GM12878 (cell line): ENCODE measurements around the gene CSPG5. TPM values are rescaled to one million over a fixed set of nuclear protein-coding genes. Genes with fewer than 3 reads are reported as not detected.

Experiments
- MYB ChIP-seq: fragments of 150-350 bp; IDR thresholded peaks from 2 replicates; pipeline ENCODE4 v1.6.1; 2014; ENCODE audit warnings: mild to moderate bottlenecking, low read depth, low read length, borderline replicate concordance
- MYC ChIP-seq: IDR thresholded peaks from 2 replicates; pipeline ENCODE4 v1.6.1; 2011; ENCODE audit warnings: mild to moderate bottlenecking, low read length, moderate library complexity, inconsistent platforms; ENCODE audit not compliant: insufficient read depth, insufficient replicate concordance, insufficient read length, severe bottlenecking
- NFXL1 ChIP-seq: fragments of 450-650 bp; IDR thresholded peaks from 2 replicates; pipeline ENCODE4 v1.6.1; 2017; ENCODE audit warnings: antibody characterized with exemption, mild to moderate bottlenecking, borderline replicate concordance
- RFX5 ChIP-seq: IDR thresholded peaks from 2 replicates; pipeline ENCODE4 v1.6.1; 2011; ENCODE audit warnings: low read depth, low read length, improper control_type of control experiment
- RUNX3 ChIP-seq: IDR thresholded peaks from 2 replicates; pipeline ENCODE4 v1.6.1; 2012; ENCODE audit warnings: low read length, inconsistent platforms
- TARDBP ChIP-seq: IDR thresholded peaks from 2 replicates; pipeline ENCODE4 v1.6.1; 2016; ENCODE audit warnings: borderline replicate concordance
- ZBED1 ChIP-seq: IDR thresholded peaks from 2 replicates; pipeline ENCODE4 v1.6.1; 2016; ENCODE audit warnings: borderline replicate concordance
- polyA plus RNA-seq, 11 experiments: library from polyadenylated mRNA; depleted of rRNA in 4 of 11; unstranded in 6 of 11; stranded (reverse) in 5 of 11; fragments of >200 nt; fragmentation: Nextera tagmentation in 4 of 11; fragmentation: Illumina TruSeq in 1 of 11; extraction: Ambion mirVana in 4 of 11; extraction: Trizol in 1 of 11; gene quantifications; 1 replicate in 1 of 11; 2 replicates in 10 of 11; pipeline versions ENCODE4 v1.2.1 to v1.2.3, GENCODE V29; 2011 to 2016; ENCODE audit warnings: inconsistent platforms in 2 of 11, missing spikeins in 2 of 11, low read depth in 1 of 11
- total RNA-seq, 4 experiments: library from RNA; depleted of rRNA in 3 of 4; stranded (reverse); fragments of >200 nt in 3 of 4; fragmentation: Illumina TruSeq in 1 of 4; extraction: Trizol in 1 of 4; gene quantifications; 2 replicates each; pipeline versions ENCODE4 v1.2.1 to v1.2.3, GENCODE V29; 2013 to 2021
- TF ChIP-seq, protein P1 (sequence below): fragments of 450-650 bp; formaldehyde crosslinking; IDR thresholded peaks from 2 replicates; pipeline ENCODE4 v1.4.0; 2020; ENCODE audit warnings: mild to moderate bottlenecking, moderate library complexity
- TF ChIP-seq, protein P2 (sequence below): fragments of 150-350 bp; IDR thresholded peaks from 2 replicates; pipeline ENCODE4 v1.6.1; 2014; ENCODE audit warnings: mild to moderate bottlenecking, low read depth, low read length
- TF ChIP-seq, protein P3 (sequence below): IDR thresholded peaks from 2 replicates; pipeline ENCODE4 v1.6.1; 2011; ENCODE audit warnings: low read depth, low read length, improper control_type of control experiment, borderline replicate concordance

The CSPG5 gene
- total and polyA plus RNA-seq, 10 of the 15 experiments (the other 5 are each of a cell fraction or from before 2014, with no cell fraction given) = 0.08 to 0.17 TPM; not detected in 8

DNA sequence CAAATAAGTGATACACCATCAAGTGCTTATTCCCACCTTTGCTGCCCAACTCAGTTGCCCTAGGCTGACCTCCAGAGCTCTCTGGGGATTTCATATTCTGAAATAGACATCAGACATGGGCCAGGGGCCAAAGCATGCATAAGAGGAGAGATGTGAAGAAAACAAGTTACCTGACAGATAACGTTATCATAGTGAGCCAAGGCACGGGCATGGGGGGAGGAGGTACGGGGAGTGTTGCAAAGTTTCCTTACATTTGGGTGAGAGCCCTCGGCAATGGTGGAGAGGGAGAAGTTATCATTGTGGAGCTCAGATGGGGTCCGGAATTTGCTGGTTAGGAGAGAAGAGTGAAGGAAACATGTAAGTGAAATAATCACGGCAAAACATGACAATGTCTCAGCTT lies 9.8 kb downstream of the CSPG5 start (continued):
- TF ChIP-seq, protein P1, sequence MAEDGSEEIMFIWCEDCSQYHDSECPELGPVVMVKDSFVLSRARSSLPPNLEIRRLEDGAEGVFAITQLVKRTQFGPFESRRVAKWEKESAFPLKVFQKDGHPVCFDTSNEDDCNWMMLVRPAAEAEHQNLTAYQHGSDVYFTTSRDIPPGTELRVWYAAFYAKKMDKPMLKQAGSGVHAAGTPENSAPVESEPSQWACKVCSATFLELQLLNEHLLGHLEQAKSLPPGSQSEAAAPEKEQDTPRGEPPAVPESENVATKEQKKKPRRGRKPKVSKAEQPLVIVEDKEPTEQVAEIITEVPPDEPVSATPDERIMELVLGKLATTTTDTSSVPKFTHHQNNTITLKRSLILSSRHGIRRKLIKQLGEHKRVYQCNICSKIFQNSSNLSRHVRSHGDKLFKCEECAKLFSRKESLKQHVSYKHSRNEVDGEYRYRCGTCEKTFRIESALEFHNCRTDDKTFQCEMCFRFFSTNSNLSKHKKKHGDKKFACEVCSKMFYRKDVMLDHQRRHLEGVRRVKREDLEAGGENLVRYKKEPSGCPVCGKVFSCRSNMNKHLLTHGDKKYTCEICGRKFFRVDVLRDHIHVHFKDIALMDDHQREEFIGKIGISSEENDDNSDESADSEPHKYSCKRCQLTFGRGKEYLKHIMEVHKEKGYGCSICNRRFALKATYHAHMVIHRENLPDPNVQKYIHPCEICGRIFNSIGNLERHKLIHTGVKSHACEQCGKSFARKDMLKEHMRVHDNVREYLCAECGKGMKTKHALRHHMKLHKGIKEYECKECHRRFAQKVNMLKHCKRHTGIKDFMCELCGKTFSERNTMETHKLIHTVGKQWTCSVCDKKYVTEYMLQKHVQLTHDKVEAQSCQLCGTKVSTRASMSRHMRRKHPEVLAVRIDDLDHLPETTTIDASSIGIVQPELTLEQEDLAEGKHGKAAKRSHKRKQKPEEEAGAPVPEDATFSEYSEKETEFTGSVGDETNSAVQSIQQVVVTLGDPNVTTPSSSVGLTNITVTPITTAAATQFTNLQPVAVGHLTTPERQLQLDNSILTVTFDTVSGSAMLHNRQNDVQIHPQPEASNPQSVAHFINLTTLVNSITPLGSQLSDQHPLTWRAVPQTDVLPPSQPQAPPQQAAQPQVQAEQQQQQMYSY = no peak
- no peak for TF ChIP-seq MYC
- no peak for TF ChIP-seq TARDBP
- TF ChIP-seq RUNX3 = no peak
- TF ChIP-seq RFX5 = no peak
- TF ChIP-seq, protein P2, sequence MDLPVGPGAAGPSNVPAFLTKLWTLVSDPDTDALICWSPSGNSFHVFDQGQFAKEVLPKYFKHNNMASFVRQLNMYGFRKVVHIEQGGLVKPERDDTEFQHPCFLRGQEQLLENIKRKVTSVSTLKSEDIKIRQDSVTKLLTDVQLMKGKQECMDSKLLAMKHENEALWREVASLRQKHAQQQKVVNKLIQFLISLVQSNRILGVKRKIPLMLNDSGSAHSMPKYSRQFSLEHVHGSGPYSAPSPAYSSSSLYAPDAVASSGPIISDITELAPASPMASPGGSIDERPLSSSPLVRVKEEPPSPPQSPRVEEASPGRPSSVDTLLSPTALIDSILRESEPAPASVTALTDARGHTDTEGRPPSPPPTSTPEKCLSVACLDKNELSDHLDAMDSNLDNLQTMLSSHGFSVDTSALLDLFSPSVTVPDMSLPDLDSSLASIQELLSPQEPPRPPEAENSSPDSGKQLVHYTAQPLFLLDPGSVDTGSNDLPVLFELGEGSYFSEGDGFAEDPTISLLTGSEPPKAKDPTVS = no peak
- TF ChIP-seq MYB = no peak
- TF ChIP-seq ZBED1 = no peak
- TF ChIP-seq, protein P3, sequence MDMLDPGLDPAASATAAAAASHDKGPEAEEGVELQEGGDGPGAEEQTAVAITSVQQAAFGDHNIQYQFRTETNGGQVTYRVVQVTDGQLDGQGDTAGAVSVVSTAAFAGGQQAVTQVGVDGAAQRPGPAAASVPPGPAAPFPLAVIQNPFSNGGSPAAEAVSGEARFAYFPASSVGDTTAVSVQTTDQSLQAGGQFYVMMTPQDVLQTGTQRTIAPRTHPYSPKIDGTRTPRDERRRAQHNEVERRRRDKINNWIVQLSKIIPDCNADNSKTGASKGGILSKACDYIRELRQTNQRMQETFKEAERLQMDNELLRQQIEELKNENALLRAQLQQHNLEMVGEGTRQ = no peak
- TF ChIP-seq NFXL1 = no peak
